Measurements from ENCODE around the gene NOLC1. TPM values are rescaled to one million over a fixed set of nuclear protein-coding genes. Genes with fewer than 3 reads are reported as not detected.

Gene NOLC1
- total and polyA plus RNA-seq, 4 donors: 11.6 to 26.3 (median 20.4) TPM

- peak overlapping the region in 1 of 2 donors; percentile 91 for H3K27ac ChIP-seq (ENCODE audit: low read depth in 1 of 2, low read length in 2 of 2)
- WGBS: 92% methylated on average over 1 of the region's 1 CpG
- H3K9ac ChIP-seq (ENCODE audit: low read depth in 1 of 2, low read length in 2 of 2): peak overlapping the region in 1 of 2 donors; percentile 9
- H3K36me3 ChIP-seq (ENCODE audit: control insufficient read depth in 4 of 4, insufficient read depth in 3 of 4, low read depth in 1 of 4, low read length in 3 of 4): no peaks in the 10 kb centered on the region
- DNase-seq (ENCODE audit: low spot score): no peak
- H3K4me3 ChIP-seq (ENCODE audit: low read depth in 1 of 3, low read length in 3 of 3): no peak overlapping the region
- peaks cover 17 to 70% (median 52%) of the 10 kb centered on the region in 4 donors for H3K4me1 ChIP-seq (ENCODE audit: control insufficient read depth in 4 of 4, insufficient read depth in 4 of 4, low read length in 3 of 4)
- TF ChIP-seq HNF4G (IDR thresholded peaks at IDR 0.05): no peak
- no peak for TF ChIP-seq ZBTB33 (IDR thresholded peaks at IDR 0.05)
- TF ChIP-seq NR2F2 (IDR thresholded peaks at IDR 0.05): no peak
- no peak for TF ChIP-seq FOXA1 (IDR thresholded peaks at IDR 0.05)
- TF ChIP-seq CTCF (IDR thresholded peaks at IDR 0.05; ENCODE audit: low read depth, low read length, missing input control): no peak
- TF ChIP-seq GABPA (IDR thresholded peaks at IDR 0.05 in 1 of 2, conservative IDR thresholded peaks at IDR 0.05 in 1 of 2): no peak
- TF ChIP-seq HNF4A (conservative IDR thresholded peaks at IDR 0.05): no peak
- no peak for TF ChIP-seq REST (IDR thresholded peaks at IDR 0.05)
- TF ChIP-seq RXRA (IDR thresholded peaks at IDR 0.05): no peak
- no peak for TF ChIP-seq TAF1 (conservative IDR thresholded peaks at IDR 0.05)
- TF ChIP-seq JUND (IDR thresholded peaks at IDR 0.05): no peak
- TF ChIP-seq SP1 (IDR thresholded peaks at IDR 0.05): no peak
- no peak for TF ChIP-seq MAX (IDR thresholded peaks at IDR 0.05)
- TF ChIP-seq RAD21 (IDR thresholded peaks at IDR 0.05): no peak
- TF ChIP-seq FOXA2 (IDR thresholded peaks at IDR 0.05): no peak
- H3K9me3 ChIP-seq (ENCODE audit: control insufficient read depth in 4 of 4, low read length in 3 of 4): no peaks in the 10 kb centered on the region
- H3K27me3 ChIP-seq (ENCODE audit: control insufficient read depth in 4 of 4, insufficient read depth in 4 of 4, low read length in 3 of 4): no peaks in the 10 kb centered on the region
These were observed 35.5 kb upstream of the NOLC1 start for GRCh38 chr10:102116656-102117055.

Measured in liver (tissue), 9 donors.